GM21367 (cell line): Measurements from ENCODE around the gene OR10R2.

Experiments used
- ATAC-seq: cut with Tn5 transposase; IDR thresholded peaks from one replicate; pipeline ENCODE4 v1.9.1; 2021; ENCODE audit not compliant: unreplicated experiment

The OR10R2 gene

DNA sequence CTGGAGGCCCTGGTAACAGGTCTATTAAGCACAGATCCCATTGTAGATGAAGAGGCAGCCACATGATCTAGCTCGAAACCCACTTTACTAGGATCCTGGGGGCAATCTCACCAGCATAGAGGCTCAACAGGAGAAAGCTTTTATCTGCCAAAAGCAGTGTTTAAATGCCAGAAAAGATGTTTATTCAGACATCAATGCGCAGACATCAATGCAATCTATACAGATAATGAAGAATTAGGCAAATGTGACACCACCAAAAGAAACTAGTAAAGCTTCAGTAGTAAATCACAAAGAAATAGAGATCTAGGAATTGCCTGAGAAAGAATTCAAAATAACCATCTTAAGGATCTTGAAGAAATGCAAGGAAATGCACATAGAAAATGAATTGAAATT lies 49.6 kb downstream of the OR10R2 start:
- ATAC-seq: no peak

DNA sequence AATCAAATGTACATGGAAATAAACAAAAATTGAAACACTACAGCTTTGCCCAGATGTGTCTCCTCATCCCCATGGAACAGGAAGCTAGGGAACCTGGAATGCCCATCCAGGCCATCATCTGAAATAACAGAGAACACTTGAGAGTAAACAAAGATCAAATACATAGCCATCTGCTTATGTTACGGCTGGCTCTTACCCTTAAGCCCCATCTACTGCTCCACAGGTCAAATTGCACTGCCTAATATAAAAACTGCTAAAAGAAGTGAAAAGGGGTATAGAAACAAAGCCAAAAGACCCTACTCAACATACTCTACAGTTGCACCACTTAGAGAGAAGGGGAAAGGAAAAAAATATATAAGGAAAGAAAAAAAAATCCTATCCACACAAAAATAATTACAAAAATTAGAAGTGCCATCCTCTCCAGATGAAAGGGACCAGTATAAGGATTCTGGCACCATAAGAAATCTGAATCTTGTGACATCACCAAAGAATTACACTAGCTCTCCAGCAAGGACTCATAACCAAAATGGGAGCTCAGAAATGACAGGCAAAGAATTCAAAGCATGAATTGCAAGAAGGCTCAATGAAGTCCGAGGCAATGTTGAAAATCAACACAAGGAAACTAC lies 55.3 kb downstream of the OR10R2 start:
- no peak for ATAC-seq
